Measurements from ENCODE around the gene SMIM5.

GRCh38 chr17:75589012-75589918 lies 44.0 kb upstream of the SMIM5 start:
- TF ChIP-seq CTCF (IDR thresholded peaks at IDR 0.05) (peak; percentile 68 to 83 (median 74)), POLR2A (IDR thresholded peaks at IDR 0.05) (peak in 1 of 2 donors; percentile 58)
